ENCODE measurements around the gene PIGQ.

DNA sequence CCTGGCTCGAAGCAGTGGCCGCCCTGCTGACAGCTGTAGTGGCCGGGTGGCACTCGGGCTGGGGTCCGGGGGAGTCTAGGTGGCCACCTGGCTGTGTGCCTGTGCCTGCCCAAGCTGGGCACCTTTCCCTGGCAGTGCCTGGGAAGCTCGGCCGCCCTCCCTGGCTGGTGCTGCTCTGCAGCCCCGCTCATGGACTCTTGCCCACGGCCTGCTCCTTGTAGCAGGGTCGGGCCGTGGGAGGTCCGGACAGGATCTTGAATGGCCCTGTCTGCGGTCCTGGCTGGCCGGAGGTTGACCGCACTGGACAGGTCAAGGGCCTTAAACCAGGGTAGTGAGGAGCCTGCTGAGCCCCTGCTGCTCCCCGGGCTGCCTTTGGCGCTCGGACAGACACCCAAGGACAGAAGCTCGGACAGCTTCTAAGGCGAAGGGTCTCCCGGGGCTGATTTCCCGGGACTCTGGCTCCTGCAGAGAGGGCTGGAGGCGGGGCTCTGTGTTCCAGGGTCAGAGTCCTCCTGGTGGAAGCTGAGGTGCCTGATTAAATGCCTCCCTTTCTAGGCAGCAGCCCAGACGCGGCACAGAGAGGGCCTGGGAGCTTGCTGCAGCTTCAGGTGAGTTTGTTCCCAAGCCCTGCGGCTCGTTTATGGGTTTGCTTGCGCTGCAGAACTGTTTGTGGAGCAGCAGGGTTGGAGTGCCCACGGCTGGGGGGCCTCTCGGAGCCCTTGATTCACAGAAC is 36.2 kb upstream of the PIGQ start:
- no peak for TF ChIP-seq EZH2 (IDR thresholded peaks at IDR 0.05; ENCODE audit: borderline replicate concordance, low read length)
- TF ChIP-seq, protein P1, sequence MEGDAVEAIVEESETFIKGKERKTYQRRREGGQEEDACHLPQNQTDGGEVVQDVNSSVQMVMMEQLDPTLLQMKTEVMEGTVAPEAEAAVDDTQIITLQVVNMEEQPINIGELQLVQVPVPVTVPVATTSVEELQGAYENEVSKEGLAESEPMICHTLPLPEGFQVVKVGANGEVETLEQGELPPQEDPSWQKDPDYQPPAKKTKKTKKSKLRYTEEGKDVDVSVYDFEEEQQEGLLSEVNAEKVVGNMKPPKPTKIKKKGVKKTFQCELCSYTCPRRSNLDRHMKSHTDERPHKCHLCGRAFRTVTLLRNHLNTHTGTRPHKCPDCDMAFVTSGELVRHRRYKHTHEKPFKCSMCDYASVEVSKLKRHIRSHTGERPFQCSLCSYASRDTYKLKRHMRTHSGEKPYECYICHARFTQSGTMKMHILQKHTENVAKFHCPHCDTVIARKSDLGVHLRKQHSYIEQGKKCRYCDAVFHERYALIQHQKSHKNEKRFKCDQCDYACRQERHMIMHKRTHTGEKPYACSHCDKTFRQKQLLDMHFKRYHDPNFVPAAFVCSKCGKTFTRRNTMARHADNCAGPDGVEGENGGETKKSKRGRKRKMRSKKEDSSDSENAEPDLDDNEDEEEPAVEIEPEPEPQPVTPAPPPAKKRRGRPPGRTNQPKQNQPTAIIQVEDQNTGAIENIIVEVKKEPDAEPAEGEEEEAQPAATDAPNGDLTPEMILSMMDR (conservative IDR thresholded peaks at IDR 0.05 in 1 of 2, IDR thresholded peaks at IDR 0.05 in 1 of 2; ENCODE audit: extremely low read depth in 1 of 2, insufficient read depth in 1 of 2, low read depth in 1 of 2, low read length in 2 of 2): no peak

Measured in mammary epithelial cell (primary cell).